Right lobe of liver (tissue), 4 donors: ENCODE results near the gene FYN.

Experiments
- CTCF ChIP-seq, 4 donors: fragments of 200-600 bp in 3 of 4; fragments of 450-650 bp in 1 of 4; IDR thresholded peaks; one replicate each; pipeline versions ENCODE4 v1.5.1 to v1.8.0; 2016 to 2022; ENCODE audit warnings: antibody characterized with exemption in 4 of 4, mild to moderate bottlenecking in 2 of 4
- POLR2A ChIP-seq: fragments of 450-650 bp; IDR thresholded peaks from one replicate; pipeline ENCODE4 v1.6.1; 2017; ENCODE audit warnings: antibody characterized with exemption, mild to moderate bottlenecking
- donor health status: DM: no; HTN: no; CAD: no.
- donor health status: DM: no; HTN: no; CAD: no.
- donor health status: DM: no; HTN: yes; CAD: no.

- TF ChIP-seq CTCF (IDR thresholded peaks at IDR 0.05) (no peak), POLR2A (no peak)
Observed at GRCh38 chr6:111711476-111711875, 161.8 kb downstream of the FYN start.
